T1000 (cell line): ENCODE data around the gene MFAP4.

Source experiments
- DNase-seq: peaks from one replicate; lab custom pipeline; 2025; ENCODE audit warnings: mixed read lengths; lab: John Stamatoyannopoulos, UW

Gene MFAP4

GRCh38 chr17:19333736-19334290, 53.2 kb downstream of the MFAP4 start:
- no peak for DNase-seq
